Measurements from ENCODE around the gene SLC6A6.

GRCh38 chr3:14436954-14437281 lies 34.5 kb downstream of the SLC6A6 start:
- TF ChIP-seq REST (IDR thresholded peaks at IDR 0.05; ENCODE audit: unreplicated experiment) = no peak
- TF ChIP-seq EZH2 (IDR thresholded peaks at IDR 0.05; ENCODE audit: low read depth, unreplicated experiment) = no peak
- TF ChIP-seq, protein P1, sequence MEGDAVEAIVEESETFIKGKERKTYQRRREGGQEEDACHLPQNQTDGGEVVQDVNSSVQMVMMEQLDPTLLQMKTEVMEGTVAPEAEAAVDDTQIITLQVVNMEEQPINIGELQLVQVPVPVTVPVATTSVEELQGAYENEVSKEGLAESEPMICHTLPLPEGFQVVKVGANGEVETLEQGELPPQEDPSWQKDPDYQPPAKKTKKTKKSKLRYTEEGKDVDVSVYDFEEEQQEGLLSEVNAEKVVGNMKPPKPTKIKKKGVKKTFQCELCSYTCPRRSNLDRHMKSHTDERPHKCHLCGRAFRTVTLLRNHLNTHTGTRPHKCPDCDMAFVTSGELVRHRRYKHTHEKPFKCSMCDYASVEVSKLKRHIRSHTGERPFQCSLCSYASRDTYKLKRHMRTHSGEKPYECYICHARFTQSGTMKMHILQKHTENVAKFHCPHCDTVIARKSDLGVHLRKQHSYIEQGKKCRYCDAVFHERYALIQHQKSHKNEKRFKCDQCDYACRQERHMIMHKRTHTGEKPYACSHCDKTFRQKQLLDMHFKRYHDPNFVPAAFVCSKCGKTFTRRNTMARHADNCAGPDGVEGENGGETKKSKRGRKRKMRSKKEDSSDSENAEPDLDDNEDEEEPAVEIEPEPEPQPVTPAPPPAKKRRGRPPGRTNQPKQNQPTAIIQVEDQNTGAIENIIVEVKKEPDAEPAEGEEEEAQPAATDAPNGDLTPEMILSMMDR (conservative IDR thresholded peaks at IDR 0.05; ENCODE audit: low read depth in 2 of 2) = no peak
- no peak for TF ChIP-seq POLR2AphosphoS5 (IDR thresholded peaks at IDR 0.05; ENCODE audit: low read depth)

Measured in GM23338 (cell line).